HG02884 (cell line): ENCODE data around the gene RPL37.
"Not testable (repeated sequence)": the region's sequence is repeated elsewhere in the genome, so short reads cannot be mapped to it uniquely, and the experiment has no call there.

Experiments
- ATAC-seq: cut with Tn5 transposase; IDR thresholded peaks from one replicate; pipeline ENCODE4 v1.9.1; 2021; ENCODE audit warnings: mild to moderate bottlenecking, moderate library complexity; ENCODE audit not compliant: unreplicated experiment

RPL37 gene

GRCh38 chr5:40834849-40835787 lies at the start of gene RPL37:
Gene RPL37, minus strand, starts transcription at chr5:40835222. Its CDS starts 37 bp downstream, at chr5:40835185.
- peak; percentile 95 for ATAC-seq

GRCh38 chr5:40883051-40883450 lies 48.0 kb upstream of the RPL37 start:
- not testable (repeated sequence) for ATAC-seq

GRCh38 chr5:40882291-40882690 lies 47.3 kb upstream of the RPL37 start:
- no peak for ATAC-seq

- ATAC-seq = no peak
Observed at GRCh38 chr5:40879163-40879942, 44.3 kb upstream of the RPL37 start.

- ATAC-seq = no peak
Observed at GRCh38 chr5:40877371-40877988, 42.5 kb upstream of the RPL37 start.

- ATAC-seq = no peak
Observed at GRCh38 chr5:40875958-40876357, 40.9 kb upstream of the RPL37 start.

GRCh38 chr5:40873286-40873880 lies 38.4 kb upstream of the RPL37 start:
- no peak for ATAC-seq

- not testable (repeated sequence) for ATAC-seq
Observed at GRCh38 chr5:40872253-40872652, 37.2 kb upstream of the RPL37 start.

GRCh38 chr5:40871177-40871576 lies 36.2 kb upstream of the RPL37 start:
- no peak for ATAC-seq

GRCh38 chr5:40869384-40869783 lies 34.4 kb upstream of the RPL37 start:
- no peak for ATAC-seq

GRCh38 chr5:40866844-40867243 lies 31.8 kb upstream of the RPL37 start:
- ATAC-seq = no peak

GRCh38 chr5:40865004-40865403 lies 30.0 kb upstream of the RPL37 start:
- ATAC-seq = not testable (repeated sequence)

- no peak for ATAC-seq
Observed at GRCh38 chr5:40860711-40861110, 25.7 kb upstream of the RPL37 start.

- ATAC-seq = no peak
Observed at GRCh38 chr5:40853632-40854192, 18.7 kb upstream of the RPL37 start.

- ATAC-seq = no peak
Observed at GRCh38 chr5:40847525-40847924, 12.5 kb upstream of the RPL37 start.

- ATAC-seq = no peak
Observed at GRCh38 chr5:40846371-40846770, 11.3 kb upstream of the RPL37 start.

GRCh38 chr5:40844565-40844964 lies 9.5 kb upstream of the RPL37 start:
- no peak for ATAC-seq

GRCh38 chr5:40842351-40842750 lies 7.3 kb upstream of the RPL37 start:
- no peak for ATAC-seq

- ATAC-seq = no peak
Observed at GRCh38 chr5:40841068-40841805, 6.2 kb upstream of the RPL37 start, which contains the start of gene CARD6. Gene CARD6, plus strand, starts transcription at chr5:40841367. Its CDS starts 16 bp downstream, at chr5:40841383.

- no peak for ATAC-seq
Observed at GRCh38 chr5:40838086-40838485, 3.1 kb upstream of the RPL37 start.
